Measurements from ENCODE around the gene C19orf33.

C19orf33 gene

DNA sequence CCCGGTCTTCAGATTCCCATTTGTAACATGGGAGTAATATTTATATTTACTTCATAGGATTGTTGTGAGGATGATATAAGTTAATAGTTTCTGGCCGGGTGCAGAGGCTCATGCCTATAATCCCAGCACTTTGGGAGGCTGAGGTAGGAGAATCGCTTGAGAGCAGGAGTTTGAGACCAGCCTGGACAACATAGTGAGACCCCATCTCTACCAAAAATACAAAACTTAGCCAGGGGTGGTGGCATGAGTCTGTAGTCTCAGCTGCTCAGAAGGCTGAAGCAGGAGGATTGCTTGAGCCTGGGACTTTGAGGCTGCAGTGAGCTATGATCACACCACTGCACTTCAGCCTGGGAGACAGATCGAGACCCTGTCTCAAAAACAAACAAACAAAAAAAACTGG lies 42.8 kb downstream of the C19orf33 start:
- no peak for DNase-seq

GRCh38 chr19:38350883-38351282 lies 46.8 kb downstream of the C19orf33 start:
- no peak for DNase-seq

DNA sequence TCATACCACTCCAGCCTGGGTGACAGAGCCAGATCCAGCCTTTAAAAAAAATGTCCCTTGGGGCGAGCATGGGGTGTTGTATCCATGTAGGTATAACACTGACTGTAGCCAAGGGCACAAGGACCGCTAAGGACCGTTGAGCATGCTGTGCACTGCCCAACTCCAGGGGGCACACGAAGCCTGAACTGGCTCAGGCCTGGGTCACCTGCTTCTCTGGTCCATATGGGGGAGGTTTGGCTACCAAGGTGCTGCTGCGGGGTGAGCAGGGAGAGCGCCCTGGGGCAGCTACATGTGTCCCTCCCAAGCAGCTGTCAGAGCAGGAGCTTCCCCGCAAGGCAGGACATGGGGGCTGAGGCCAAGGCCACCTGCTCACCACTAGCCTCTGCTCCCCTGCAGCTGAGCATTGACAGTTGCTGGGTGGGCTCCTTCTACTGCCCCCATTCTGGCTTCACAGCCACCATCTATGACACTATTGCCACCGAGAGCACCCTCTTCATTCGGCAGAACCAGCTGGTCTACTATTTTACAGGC lies 47.9 kb downstream of the C19orf33 start:
- no peak for DNase-seq

GRCh38 chr19:38352611-38353010 lies 48.6 kb downstream of the C19orf33 start:
- DNase-seq = no peak

All from suppressor macrophage (primary cell).